ENCODE results near the gene CFAP54. TPM values are rescaled to one million over a fixed set of nuclear protein-coding genes. Genes with fewer than 3 reads are reported as not detected.

Gene CFAP54
- total RNA-seq, 1 donor from 2014 or later, result 0.54 TPM

DNA sequence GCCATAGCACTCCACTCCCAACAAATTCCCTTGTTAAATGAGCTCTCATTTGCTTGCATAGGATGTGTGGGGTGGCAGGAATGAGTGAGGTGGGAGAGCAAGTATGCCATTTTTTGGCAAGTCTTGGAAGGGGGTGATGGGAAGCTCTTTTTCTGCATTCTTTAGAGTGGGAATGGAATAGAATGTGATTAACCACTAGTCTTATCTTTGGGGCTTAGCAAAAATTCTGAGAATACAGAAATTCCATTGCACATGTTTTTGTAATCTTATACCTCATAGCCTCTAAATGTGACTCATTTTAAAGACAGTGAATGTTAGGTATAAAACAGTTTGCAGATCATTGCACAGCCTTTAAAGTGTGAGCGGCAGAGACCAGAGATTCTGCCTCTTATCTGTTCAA lies 389.3 kb downstream of the CFAP54 start:
- Mint-ChIP-seq H3K4me3 (no peak overlapping the region), H3K9me3 (peaks cover 14% of the 10 kb centered on the region), H3K4me1 (peaks cover 6% of the 10 kb centered on the region), H3K27ac (no peak overlapping the region), H3K36me3 (no peaks in the 10 kb centered on the region), H3K27me3 (ENCODE audit: low read depth) (no peaks in the 10 kb centered on the region)
- no peak for TF ChIP-seq CTCF (IDR thresholded peaks at IDR 0.05; ENCODE audit: unreplicated experiment)
- no peak for DNase-seq (ENCODE audit: low spot score in 2 of 2, unreplicated experiment in 2 of 2)

GRCh38 chr12:96879301-96879700 lies 389.9 kb downstream of the CFAP54 start:
- Mint-ChIP-seq H3K4me3 (no peak overlapping the region), H3K27me3 (ENCODE audit: low read depth) (no peaks in the 10 kb centered on the region), H3K4me1 (peaks cover 6% of the 10 kb centered on the region), H3K27ac (no peak overlapping the region), H3K36me3 (no peaks in the 10 kb centered on the region), H3K9me3 (peaks cover 14% of the 10 kb centered on the region)
- DNase-seq (ENCODE audit: low spot score in 2 of 2, unreplicated experiment in 2 of 2), result no peak
- TF ChIP-seq CTCF (IDR thresholded peaks at IDR 0.05; ENCODE audit: unreplicated experiment), result no peak

- H3K27me3 Mint-ChIP-seq (ENCODE audit: low read depth), result no peaks in the 10 kb centered on the region
- no peak for TF ChIP-seq CTCF (IDR thresholded peaks at IDR 0.05; ENCODE audit: unreplicated experiment)
- DNase-seq (ENCODE audit: low spot score in 2 of 2, unreplicated experiment in 2 of 2), result no peak
- H3K4me3 Mint-ChIP-seq, result no peak overlapping the region
- H3K4me1 Mint-ChIP-seq, result peaks cover 6% of the 10 kb centered on the region
- no peaks in the 10 kb centered on the region for H3K36me3 Mint-ChIP-seq
- no peak overlapping the region for H3K27ac Mint-ChIP-seq
- H3K9me3 Mint-ChIP-seq, result peaks cover 14% of the 10 kb centered on the region
Measured at GRCh38 chr12:96880220-96880619, 390.8 kb downstream of the CFAP54 start.

DNA sequence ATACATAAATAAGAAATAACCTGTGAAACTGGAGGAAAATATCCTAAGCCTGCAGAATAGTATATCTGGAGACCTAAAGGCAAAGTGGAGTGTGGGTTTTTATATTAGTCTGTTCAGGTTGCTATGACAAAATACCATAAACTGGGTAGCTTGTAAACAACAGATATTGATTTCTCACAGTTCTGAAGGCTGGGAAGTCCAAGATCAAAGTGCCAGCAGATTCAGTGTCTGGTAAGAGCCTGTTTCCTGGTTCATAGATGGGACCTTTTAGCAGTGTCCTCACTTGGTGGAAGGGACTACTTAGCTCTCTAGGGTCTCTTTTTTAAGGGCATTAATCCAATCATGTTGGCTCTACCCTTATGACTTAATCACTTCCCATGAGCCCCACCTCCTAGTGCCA lies 392.2 kb downstream of the CFAP54 start:
- no peak for TF ChIP-seq CTCF (IDR thresholded peaks at IDR 0.05; ENCODE audit: unreplicated experiment)
- no peak for DNase-seq (ENCODE audit: low spot score in 2 of 2, unreplicated experiment in 2 of 2)
- H3K4me1 Mint-ChIP-seq, result peaks cover 8% of the 10 kb centered on the region
- H3K27ac Mint-ChIP-seq, result no peak overlapping the region
- H3K9me3 Mint-ChIP-seq, result peaks cover 14% of the 10 kb centered on the region
- H3K4me3 Mint-ChIP-seq, result no peak overlapping the region
- H3K36me3 Mint-ChIP-seq, result no peaks in the 10 kb centered on the region
- no peaks in the 10 kb centered on the region for H3K27me3 Mint-ChIP-seq (ENCODE audit: low read depth)

DNA sequence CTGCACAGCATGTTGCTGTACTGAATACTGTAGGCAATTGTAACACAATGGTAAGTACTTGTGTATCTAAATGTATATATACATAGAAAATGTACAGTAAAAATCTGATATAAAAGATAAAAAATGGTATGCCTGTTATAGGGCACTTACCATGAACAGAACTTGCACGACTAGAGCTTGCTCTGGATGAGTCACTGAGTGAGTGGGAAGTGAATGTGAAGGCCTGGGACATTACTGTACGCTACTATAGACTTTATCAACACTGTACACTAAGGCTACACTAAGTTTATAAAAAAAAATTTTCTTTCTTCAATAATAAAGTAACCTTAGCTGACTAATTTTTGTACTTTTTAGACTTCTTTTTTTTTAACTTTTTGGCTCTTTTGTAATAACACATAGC lies 393.5 kb downstream of the CFAP54 start:
- Mint-ChIP-seq H3K36me3 (no peaks in the 10 kb centered on the region), H3K27ac (no peak overlapping the region), H3K27me3 (ENCODE audit: low read depth) (no peaks in the 10 kb centered on the region), H3K9me3 (peaks cover 14% of the 10 kb centered on the region), H3K4me3 (no peak overlapping the region), H3K4me1 (peaks cover 18% of the 10 kb centered on the region)
- no peak for DNase-seq (ENCODE audit: low spot score in 2 of 2, unreplicated experiment in 2 of 2)
- no peak for TF ChIP-seq CTCF (IDR thresholded peaks at IDR 0.05; ENCODE audit: unreplicated experiment)

GRCh38 chr12:96883571-96883970 lies 394.2 kb downstream of the CFAP54 start:
- TF ChIP-seq CTCF (IDR thresholded peaks at IDR 0.05; ENCODE audit: unreplicated experiment), result no peak
- Mint-ChIP-seq H3K4me3 (no peak overlapping the region), H3K4me1 (peaks cover 15% of the 10 kb centered on the region), H3K36me3 (no peaks in the 10 kb centered on the region), H3K27me3 (ENCODE audit: low read depth) (no peaks in the 10 kb centered on the region), H3K9me3 (peaks cover 14% of the 10 kb centered on the region), H3K27ac (no peak overlapping the region)
- no peak for DNase-seq (ENCODE audit: low spot score in 2 of 2, unreplicated experiment in 2 of 2)
